H9 (cell line): ENCODE measurements around the gene APPBP2. TPM values are rescaled to one million over a fixed set of nuclear protein-coding genes. Genes with fewer than 3 reads are reported as not detected.

Experiments used
- DNase-seq: peaks from one replicate; pipeline ENCODE4 v3.0.0-alpha.2; 2017
- H2AFZ ChIP-seq: one replicate; pipeline ENCODE4 v1.6.1; 2013; ENCODE audit warnings: mild to moderate bottlenecking, low read length, control low read depth, moderate library complexity
- H2AK5ac ChIP-seq: 2 replicates; pipeline ENCODE4 v1.6.1; 2013; ENCODE audit warnings: low read length, control low read depth, mixed read lengths; ENCODE audit not compliant: insufficient read length
- H2BK120ac ChIP-seq: one replicate; pipeline ENCODE4 v1.6.1; 2013; ENCODE audit warnings: low read depth, mild to moderate bottlenecking, low read length, control low read depth, inconsistent platforms; ENCODE audit not compliant: poor library complexity, severe bottlenecking
- H2BK12ac ChIP-seq: 2 replicates; pipeline ENCODE4 v1.6.1; 2013; ENCODE audit warnings: low read length, control low read depth, mixed read lengths, low read depth; ENCODE audit not compliant: insufficient read length
- H2BK15ac ChIP-seq: 2 replicates; pipeline ENCODE4 v1.6.1; 2013; ENCODE audit warnings: low read depth, low read length, control low read depth
- H2BK20ac ChIP-seq: one replicate; pipeline ENCODE4 v1.6.1; 2013; ENCODE audit warnings: low read depth, mild to moderate bottlenecking, low read length, control low read depth, inconsistent platforms; ENCODE audit not compliant: poor library complexity, severe bottlenecking
- H2BK5ac ChIP-seq: 2 replicates; pipeline ENCODE4 v1.6.1; 2013; ENCODE audit warnings: low read length, control low read depth, mixed read lengths; ENCODE audit not compliant: insufficient read length
- H3K14ac ChIP-seq: 2 replicates; pipeline ENCODE4 v1.6.1; 2013; ENCODE audit warnings: low read length, control low read depth; ENCODE audit not compliant: insufficient read depth
- H3K18ac ChIP-seq: 2 replicates; pipeline ENCODE4 v1.6.1; 2013; ENCODE audit warnings: low read depth, mild to moderate bottlenecking, mixed read lengths, low read length, control low read depth; ENCODE audit not compliant: insufficient read length
- H3K23ac ChIP-seq: 2 replicates; pipeline ENCODE4 v1.6.1; 2013; ENCODE audit warnings: low read length, control low read depth, mixed read lengths, low read depth; ENCODE audit not compliant: insufficient read length
- H3K23me2 ChIP-seq: 2 replicates; pipeline ENCODE4 v1.6.1; 2013; ENCODE audit warnings: low read depth, mild to moderate bottlenecking, mixed read lengths, low read length, control low read depth; ENCODE audit not compliant: insufficient read length, poor library complexity, severe bottlenecking
- H3K27ac ChIP-seq: 2 replicates; pipeline ENCODE4 v1.5.1; 2013; ENCODE audit warnings: low read length, control low read depth, mixed read lengths, low read depth; ENCODE audit not compliant: insufficient read length
- H3K27me3 ChIP-seq: 2 replicates; pipeline ENCODE4 v1.6.1; 2013; ENCODE audit warnings: low read length, control low read depth, inconsistent platforms; ENCODE audit not compliant: insufficient read depth
- H3K4ac ChIP-seq: 2 replicates; pipeline ENCODE4 v1.6.1; 2013; ENCODE audit warnings: low read depth, mild to moderate bottlenecking, control low read depth, inconsistent platforms, low read length, moderate library complexity
- H3K4me1 ChIP-seq: 2 replicates; pipeline ENCODE4 v1.6.1; 2013; ENCODE audit warnings: low read length, control low read depth, inconsistent platforms; ENCODE audit not compliant: insufficient read depth
- H3K4me2 ChIP-seq: 2 replicates; pipeline ENCODE4 v1.6.1; 2013; ENCODE audit warnings: low read length, control low read depth, mixed read lengths; ENCODE audit not compliant: insufficient read length, insufficient read depth
- H3K56ac ChIP-seq: 2 replicates; pipeline ENCODE4 v1.6.1; 2013; ENCODE audit warnings: low read depth, mild to moderate bottlenecking, mixed read lengths, low read length, control low read depth; ENCODE audit not compliant: insufficient read length
- H3K79me1 ChIP-seq: 2 replicates; pipeline ENCODE4 v1.6.1; 2013; ENCODE audit warnings: low read depth, mild to moderate bottlenecking, moderate library complexity, low read length, control low read depth, inconsistent platforms; ENCODE audit not compliant: insufficient read depth, poor library complexity, severe bottlenecking
- H3K79me2 ChIP-seq: 2 replicates; pipeline ENCODE4 v1.6.1; 2013; ENCODE audit warnings: low read length, control low read depth, inconsistent platforms; ENCODE audit not compliant: insufficient read depth
- H3K9ac ChIP-seq: 2 replicates; pipeline ENCODE4 v1.6.1; 2013; ENCODE audit warnings: low read length, control low read depth, mixed read lengths; ENCODE audit not compliant: insufficient read length; ENCODE audit errors: extremely low read depth
- H3K9me3 ChIP-seq: one replicate; pipeline ENCODE4 v1.6.1; 2013; ENCODE audit warnings: low read depth, low read length, inconsistent platforms; ENCODE audit not compliant: control insufficient read depth
- H3T11ph ChIP-seq: one replicate; pipeline ENCODE4 v1.6.1; 2013; ENCODE audit warnings: mild to moderate bottlenecking, low read length, control low read depth, inconsistent platforms
- H4K20me1 ChIP-seq: one replicate; pipeline ENCODE4 v1.6.1; 2013; ENCODE audit not compliant: control insufficient read depth, insufficient read length, insufficient read depth
- H4K5ac ChIP-seq: 2 replicates; pipeline ENCODE4 v1.6.1; 2013; ENCODE audit warnings: low read depth, mild to moderate bottlenecking, mixed read lengths, low read length, control low read depth; ENCODE audit not compliant: insufficient read length
- H4K8ac ChIP-seq: replicated peaks from 2 replicates; pipeline ENCODE4 v1.6.1; 2013; ENCODE audit warnings: low read length, control low read depth, mixed read lengths, low read depth; ENCODE audit not compliant: insufficient read length
- H4K91ac ChIP-seq: 2 replicates; pipeline ENCODE4 v1.6.1; 2013; ENCODE audit warnings: low read depth, mild to moderate bottlenecking, moderate library complexity, mixed read lengths, low read length, control low read depth; ENCODE audit not compliant: insufficient read length
- H3K27ac Mint-ChIP-seq, 3 experiments: 2 replicates in 2 of 3; 3 replicates in 1 of 3; pipeline ENCODE4 v1.8.0; 2020 to 2021; ENCODE audit warnings: mixed read lengths in 3 of 3, mild to moderate bottlenecking in 1 of 3, moderate library complexity in 1 of 3
- H3K27me3 Mint-ChIP-seq: 2 replicates; pipeline ENCODE4 v1.8.0; 2021; ENCODE audit warnings: low read depth, mild to moderate bottlenecking, moderate library complexity, mixed read lengths
- H3K36me3 Mint-ChIP-seq, 3 experiments: 2 replicates in 2 of 3; 3 replicates in 1 of 3; pipeline ENCODE4 v1.8.0; 2020 to 2021; ENCODE audit warnings: low read depth in 3 of 3, mixed read lengths in 3 of 3; ENCODE audit not compliant: insufficient read depth in 1 of 3
- H3K4me1 Mint-ChIP-seq, 2 experiments: 2 replicates each; pipeline ENCODE4 v1.8.0; 2020; ENCODE audit warnings: mixed read lengths in 2 of 2
- H3K4me3 Mint-ChIP-seq, 2 experiments: 2 replicates in 1 of 2; 3 replicates in 1 of 2; pipeline ENCODE4 v1.8.0; 2020 to 2021; ENCODE audit warnings: mild to moderate bottlenecking in 2 of 2, mixed read lengths in 2 of 2, moderate library complexity in 1 of 2
- H3K9me3 Mint-ChIP-seq, 2 experiments: 2 replicates in 1 of 2; 3 replicates in 1 of 2; pipeline ENCODE4 v1.8.0; 2020; ENCODE audit warnings: mild to moderate bottlenecking in 2 of 2, mixed read lengths in 2 of 2, moderate library complexity in 1 of 2
- WGBS: extraction: QIAGEN DNeasy Blood & Tissue Kit; methylation state at CpG from one replicate; pipeline ENCODE4 v1.1.7; 2013; ENCODE audit warnings: missing lambda C conversion rate, low lambda C conversion rate, mixed read lengths; ENCODE audit not compliant: insufficient read length; ENCODE audit errors: extremely low coverage; 5-methylcytosine and 5-hydroxymethylcytosine counted together
- total RNA-seq: library from RNA; stranded (reverse); gene quantifications from 2 replicates; pipeline ENCODE4 v1.2.1, GENCODE V29; 2021
- TF ChIP-seq, protein P1 (sequence below): fragments of 200-600 bp; sonication (generic); conservative IDR thresholded peaks from 3 replicates; pipeline ENCODE4 v1.8.0; 2021; ENCODE audit warnings: antibody characterized with exemption, mild to moderate bottlenecking

APPBP2 gene
- total RNA-seq, 1 experiment from 2014 or later, result 17.0 TPM

DNA sequence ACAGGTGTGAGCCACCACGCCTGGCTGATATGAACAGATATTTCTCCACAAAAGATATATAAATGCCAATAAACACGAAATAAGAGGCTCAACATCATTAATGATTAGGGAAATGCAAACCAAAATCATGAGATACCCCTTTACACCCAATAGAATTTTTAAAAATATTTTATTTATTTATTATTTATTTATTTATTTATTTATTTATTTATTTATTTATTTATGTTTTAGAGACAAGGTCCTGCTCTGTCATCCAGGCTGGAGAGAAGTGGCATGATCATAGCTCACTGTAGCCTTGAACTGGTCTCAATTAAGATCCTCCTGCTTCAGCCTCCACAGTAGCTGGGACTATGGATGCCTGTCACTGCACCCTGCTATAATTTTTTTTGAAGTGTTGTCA lies 30.8 kb downstream of the APPBP2 start:
- H3K4ac ChIP-seq, result no peak overlapping the region
- H2BK20ac ChIP-seq, result no peak overlapping the region
- H3K14ac ChIP-seq, result no peak overlapping the region
- H4K20me1 ChIP-seq, result no peaks in the 10 kb centered on the region
- Mint-ChIP-seq H3K27me3 (no peaks in the 10 kb centered on the region; the same call in 1 of the 2 replicates), H3K36me3 (peaks cover 74 to 91% (median 89%) of the 10 kb centered on the region in 3 experiments), H3K9me3 (peaks cover 35 to 48% of the 10 kb centered on the region in 2 experiments), H3K4me1 (no peaks in the 10 kb centered on the region), H3K27ac (no peak overlapping the region), H3K4me3 (no peak overlapping the region)
- no peak overlapping the region for H3K9ac ChIP-seq
- no peak overlapping the region for H3K4me2 ChIP-seq
- H3K79me1 ChIP-seq, result no peaks in the 10 kb centered on the region
- WGBS, result no CpG with 5 or more reads among the region's 2 CpGs
- no peak overlapping the region for H3K23ac ChIP-seq
- no peaks in the 10 kb centered on the region for H3K79me2 ChIP-seq
- H3K4me1 ChIP-seq, result no peaks in the 10 kb centered on the region
- DNase-seq, result no peak
- H3K27me3 ChIP-seq, result no peaks in the 10 kb centered on the region
- H2BK12ac ChIP-seq, result no peak overlapping the region
- H4K5ac ChIP-seq, result no peak overlapping the region
- H2BK120ac ChIP-seq, result no peak overlapping the region
- no peak overlapping the region for H2BK5ac ChIP-seq
- no peaks in the 10 kb centered on the region for H3K23me2 ChIP-seq
- no peak overlapping the region for H3T11ph ChIP-seq
- no peak overlapping the region for H4K8ac ChIP-seq
- H3K56ac ChIP-seq, result no peak overlapping the region
- H4K91ac ChIP-seq, result no peak overlapping the region
- H3K18ac ChIP-seq, result no peak overlapping the region
- H2BK15ac ChIP-seq, result no peak overlapping the region
- no peak overlapping the region for H2AFZ ChIP-seq
- TF ChIP-seq, protein P1, sequence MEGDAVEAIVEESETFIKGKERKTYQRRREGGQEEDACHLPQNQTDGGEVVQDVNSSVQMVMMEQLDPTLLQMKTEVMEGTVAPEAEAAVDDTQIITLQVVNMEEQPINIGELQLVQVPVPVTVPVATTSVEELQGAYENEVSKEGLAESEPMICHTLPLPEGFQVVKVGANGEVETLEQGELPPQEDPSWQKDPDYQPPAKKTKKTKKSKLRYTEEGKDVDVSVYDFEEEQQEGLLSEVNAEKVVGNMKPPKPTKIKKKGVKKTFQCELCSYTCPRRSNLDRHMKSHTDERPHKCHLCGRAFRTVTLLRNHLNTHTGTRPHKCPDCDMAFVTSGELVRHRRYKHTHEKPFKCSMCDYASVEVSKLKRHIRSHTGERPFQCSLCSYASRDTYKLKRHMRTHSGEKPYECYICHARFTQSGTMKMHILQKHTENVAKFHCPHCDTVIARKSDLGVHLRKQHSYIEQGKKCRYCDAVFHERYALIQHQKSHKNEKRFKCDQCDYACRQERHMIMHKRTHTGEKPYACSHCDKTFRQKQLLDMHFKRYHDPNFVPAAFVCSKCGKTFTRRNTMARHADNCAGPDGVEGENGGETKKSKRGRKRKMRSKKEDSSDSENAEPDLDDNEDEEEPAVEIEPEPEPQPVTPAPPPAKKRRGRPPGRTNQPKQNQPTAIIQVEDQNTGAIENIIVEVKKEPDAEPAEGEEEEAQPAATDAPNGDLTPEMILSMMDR, result no peak
- no peak overlapping the region for H3K27ac ChIP-seq
- no peak overlapping the region for H2AK5ac ChIP-seq
- H3K9me3 ChIP-seq, result peaks cover 37% of the 10 kb centered on the region
